ENCODE measurements around the gene DRAP1. TPM values are rescaled to one million over a fixed set of nuclear protein-coding genes. Genes with fewer than 3 reads are reported as not detected.

The DRAP1 gene
- total RNA-seq, 2 donors from 2014 or later, result 80.6 to 86.8 TPM

DNA sequence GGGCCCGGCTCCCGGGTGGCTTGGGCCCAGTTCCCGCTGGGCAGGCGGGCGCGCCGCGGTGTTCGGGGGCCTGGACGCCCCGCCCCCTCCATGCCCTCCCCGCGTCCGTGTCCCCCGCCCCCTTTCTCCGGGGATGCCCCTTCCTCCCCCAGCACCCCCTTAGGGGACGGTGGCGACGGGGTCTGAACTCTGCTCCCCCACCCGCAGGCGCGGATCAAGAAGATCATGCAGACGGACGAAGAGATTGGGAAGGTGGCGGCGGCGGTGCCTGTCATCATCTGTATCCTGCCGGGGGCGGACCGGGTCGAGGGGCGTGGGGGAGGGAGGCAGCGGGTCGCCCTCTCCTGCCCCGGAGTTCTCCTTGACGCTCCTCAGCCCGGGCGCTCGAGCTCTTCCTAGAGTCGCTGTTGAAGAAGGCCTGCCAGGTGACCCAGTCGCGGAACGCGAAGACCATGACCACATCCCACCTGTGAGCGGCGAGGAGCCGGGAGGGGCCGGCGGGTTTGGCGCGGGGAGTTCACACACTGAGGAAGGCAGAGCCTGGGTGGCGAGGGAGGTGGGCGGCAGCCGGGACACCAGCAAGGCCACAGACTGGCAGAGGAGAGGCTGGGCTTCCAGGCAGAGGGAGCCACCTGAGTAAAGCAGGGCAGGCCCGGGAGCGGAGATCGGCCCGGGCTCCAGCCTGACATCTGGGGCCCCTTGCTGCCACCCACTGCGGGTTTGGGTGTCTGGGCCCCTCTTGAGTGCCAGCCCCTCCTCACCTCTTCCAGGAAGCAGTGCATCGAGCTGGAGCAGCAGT is 546 bp downstream of the DRAP1 start:
- peak; percentile 74 for DNase-seq
- ATAC-seq, result peak; percentile 29 to 44
- intact Hi-C loops (cut with DNase I), result loop anchor here in 1 of 2 donors (5.0 kb wide), 1 partner anchor 43 kb away; the partner anchor contains the start of gene SART1

DNA sequence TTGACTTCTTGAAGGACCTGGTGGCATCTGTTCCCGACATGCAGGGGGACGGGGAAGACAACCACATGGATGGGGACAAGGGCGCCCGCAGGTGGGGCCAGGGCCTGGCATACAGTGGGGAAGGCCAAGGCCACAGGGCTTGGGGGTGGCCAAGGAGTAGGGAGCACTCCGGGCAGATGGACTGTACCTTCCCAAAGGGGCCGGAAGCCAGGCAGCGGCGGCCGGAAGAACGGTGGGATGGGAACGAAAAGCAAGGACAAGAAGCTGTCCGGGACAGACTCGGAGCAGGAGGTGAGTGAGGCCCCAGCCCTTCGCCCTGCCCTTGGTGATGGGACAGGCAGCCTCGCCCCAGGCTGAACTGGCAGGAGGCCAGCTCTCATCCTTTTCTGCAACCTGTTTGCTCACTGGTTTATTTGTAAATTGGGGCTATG is 1.2 kb downstream of the DRAP1 start:
- ATAC-seq, result no peak
- no peak for DNase-seq
- intact Hi-C loops (cut with DNase I), result no loop called here

DNA sequence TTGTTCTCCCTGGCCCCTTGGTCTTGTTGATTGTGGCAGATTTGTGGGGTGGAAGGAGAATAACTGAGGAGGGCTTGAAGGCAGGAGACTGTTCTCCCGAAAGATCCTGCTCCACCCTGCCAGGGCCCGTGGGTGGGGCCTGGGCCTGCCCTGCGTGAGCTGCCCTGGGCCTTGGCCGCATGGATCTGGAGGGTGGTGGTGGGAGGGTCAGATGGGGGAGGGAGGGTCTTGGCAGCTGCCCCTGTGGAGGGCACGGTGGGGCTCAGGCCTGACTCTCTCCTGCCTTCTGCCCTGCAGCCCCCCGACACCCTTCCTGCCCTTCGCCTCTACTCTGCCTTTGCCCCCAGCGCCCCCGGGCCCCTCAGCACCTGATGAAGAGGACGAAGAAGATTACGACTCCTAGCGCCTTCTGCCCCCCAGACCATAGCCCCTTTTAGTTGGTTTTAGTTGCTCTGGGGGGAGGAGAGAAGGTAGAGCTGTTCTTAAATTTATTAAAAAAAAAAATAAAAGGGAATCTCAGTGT is 1.9 kb downstream of the DRAP1 start:
- intact Hi-C loops (cut with DNase I), result no loop called here
- no peak for DNase-seq
- ATAC-seq, result no peak

DNA sequence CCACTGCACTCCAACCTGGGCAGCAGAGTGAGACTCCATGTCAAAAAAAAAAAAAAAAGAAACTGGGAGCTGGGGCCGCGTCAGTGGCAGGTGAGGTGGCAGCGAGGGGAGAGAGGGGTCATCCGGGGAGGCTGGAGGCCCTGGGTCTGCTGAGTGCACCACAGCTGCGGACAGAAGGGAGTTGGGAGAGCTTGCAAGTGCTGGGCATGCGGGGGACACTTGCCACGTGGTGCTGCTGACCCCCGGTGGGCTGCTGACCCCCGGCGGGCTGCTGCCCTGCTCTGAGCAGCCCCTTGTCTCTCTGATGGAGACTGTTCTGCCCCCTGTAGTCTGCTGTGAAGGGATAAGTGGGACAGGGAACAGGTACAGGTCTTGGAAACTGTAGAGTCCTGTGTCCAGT is 2.6 kb downstream of the DRAP1 start:
- intact Hi-C loops (cut with DNase I), result no loop called here
- DNase-seq (no peak), ATAC-seq (no peak)

DNA sequence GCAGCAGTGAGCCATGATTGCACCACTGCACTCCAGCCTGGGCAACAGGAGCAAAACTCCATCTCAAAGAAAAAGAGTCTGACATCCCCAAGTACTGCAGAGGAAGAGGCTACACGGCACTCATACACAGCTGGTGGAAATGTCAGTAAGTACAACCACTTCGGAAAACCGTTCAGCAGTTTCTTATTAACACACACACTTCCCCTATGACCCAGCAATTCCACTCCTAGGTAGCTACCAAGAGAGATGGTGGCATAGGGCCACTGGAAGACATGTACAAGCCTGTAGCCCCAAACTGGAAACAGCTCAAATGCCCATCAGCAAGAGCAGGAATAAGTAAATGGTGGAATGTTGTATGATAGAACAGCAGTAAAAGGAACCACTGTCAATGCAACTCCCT is 3.3 kb downstream of the DRAP1 start:
- intact Hi-C loops (cut with DNase I), result no loop called here
- ATAC-seq (no peak), DNase-seq (no peak)

DNA sequence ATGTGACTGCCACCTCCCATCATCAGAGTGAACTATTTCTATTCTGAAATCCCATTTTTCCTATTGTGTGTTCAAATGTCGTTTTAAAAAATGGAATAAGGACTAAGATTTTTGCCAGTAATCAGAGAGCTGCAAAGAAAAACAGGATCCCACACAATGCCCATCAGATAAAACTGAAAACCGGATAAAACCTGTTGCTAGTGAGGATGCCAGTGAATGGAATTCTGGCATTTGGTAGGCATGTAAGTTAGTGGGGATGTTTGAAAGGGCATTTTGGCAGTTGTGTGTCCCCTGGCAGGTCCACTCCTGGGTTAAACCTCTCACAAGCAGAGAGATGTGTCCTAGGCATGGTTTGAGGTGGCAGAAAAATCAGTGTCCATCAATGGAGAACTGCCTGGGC is 6.2 kb downstream of the DRAP1 start:
- no peak for ATAC-seq
- no peak for DNase-seq
- intact Hi-C loops (cut with DNase I), result no loop called here

DNA sequence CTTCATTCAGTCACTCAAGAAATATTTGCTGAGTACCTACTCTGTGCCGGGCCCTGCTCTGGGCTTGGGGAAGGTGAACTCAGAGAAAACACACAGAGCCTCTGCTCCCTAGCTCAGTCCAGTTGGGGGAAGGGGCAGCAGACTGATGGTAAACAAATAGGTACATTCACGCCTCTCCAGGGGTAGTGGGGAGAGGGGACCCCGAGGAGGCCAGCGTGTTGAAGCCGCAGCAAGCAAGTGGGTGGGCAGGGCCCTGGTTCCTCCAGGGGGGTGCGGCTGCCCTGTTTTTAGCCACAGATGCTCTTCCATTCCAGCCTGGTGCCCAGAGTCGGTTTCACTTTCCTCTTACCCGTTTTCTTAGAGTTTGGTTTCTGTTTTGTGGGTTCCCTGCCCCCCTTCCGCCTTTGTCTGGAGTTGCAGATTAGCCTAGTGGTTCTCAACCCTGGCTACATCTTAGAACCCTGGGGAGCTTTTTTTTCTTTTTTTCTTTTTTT is 8.7 kb downstream of the DRAP1 start:
- ATAC-seq (peak; percentile 24 to 39), DNase-seq (no peak)
- intact Hi-C loops (cut with DNase I), result no loop called here

DNA sequence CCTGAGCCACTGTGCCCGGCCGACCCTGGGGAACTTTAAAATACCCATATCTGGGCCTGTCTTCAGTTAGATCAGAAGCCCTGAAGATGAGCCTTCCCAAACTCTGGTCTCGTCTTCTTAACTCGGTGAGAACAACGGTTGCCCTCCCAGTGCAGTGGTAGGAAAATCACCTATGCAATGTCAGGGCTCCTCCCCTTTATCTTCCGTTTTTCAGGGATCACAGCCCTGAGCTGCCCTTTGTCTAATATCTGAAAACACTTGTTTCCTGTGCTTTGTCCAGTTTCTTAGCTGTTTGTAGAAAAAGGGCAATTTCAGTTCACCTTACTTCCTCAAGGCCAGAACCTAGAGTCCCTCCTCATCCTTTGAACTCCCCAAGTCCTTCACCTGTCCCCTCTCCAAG is 9.4 kb downstream of the DRAP1 start:
- intact Hi-C loops (cut with DNase I), result no loop called here
- DNase-seq (no peak), ATAC-seq (no peak)

DNA sequence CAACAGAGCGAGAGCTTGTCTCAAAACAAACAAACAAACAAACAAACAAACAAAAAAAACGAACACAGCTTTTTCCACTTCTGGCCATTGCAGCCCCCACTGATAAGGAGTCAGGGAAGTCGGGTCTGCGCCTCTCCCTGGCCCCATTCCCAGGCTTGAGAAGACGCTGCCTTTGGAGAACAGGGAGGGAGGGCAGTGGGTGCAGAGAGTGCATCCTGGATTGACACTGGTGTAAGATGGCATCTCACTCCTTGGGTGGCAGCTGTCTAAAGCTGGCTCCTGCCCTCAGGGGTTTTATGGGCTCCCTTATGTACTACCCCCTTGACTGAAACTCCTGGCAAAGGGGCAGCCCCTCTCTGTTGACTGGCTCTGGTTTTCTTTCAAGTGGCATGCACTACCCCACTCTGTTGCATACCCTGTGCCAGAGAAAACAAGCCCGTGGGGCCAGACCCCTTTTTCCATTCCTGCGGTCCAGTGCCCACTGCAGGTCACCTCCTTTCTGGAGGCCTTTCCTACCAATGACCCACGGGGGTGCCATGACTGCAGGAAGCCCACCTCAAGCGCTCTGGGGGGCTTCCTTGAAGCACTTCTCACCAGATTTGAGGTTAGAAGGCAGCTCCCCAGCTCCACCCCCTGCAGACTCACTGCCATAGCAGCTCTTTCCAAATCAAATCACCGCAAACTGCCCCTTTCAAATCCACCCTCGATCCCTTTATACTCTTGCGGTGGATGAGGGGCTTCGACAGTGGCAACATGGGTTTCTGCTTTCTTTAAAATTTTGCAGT is 12.7 kb downstream of the DRAP1 start:
- ATAC-seq, result no peak
- intact Hi-C loops (cut with DNase I), result no loop called here
- no peak for DNase-seq

DNA sequence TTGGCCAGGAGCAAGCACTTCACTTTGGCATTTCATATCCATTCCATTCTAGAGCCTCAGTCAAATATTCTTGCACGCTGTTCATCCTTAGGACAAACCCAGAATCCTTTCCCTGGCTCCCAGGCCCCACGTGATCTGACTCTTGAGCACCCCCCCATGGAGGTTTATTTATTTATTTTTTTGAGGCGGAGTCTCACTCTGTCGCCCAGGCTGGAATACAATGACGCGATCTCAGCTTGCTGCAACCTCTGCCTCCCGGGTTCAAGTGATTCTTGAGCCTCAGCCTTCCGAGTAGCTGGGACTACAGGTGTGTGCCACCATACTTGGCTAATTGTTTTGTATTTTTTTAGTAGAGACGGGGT is 13.3 kb downstream of the DRAP1 start:
- no peak for ATAC-seq
- intact Hi-C loops (cut with DNase I), result no loop called here

DNA sequence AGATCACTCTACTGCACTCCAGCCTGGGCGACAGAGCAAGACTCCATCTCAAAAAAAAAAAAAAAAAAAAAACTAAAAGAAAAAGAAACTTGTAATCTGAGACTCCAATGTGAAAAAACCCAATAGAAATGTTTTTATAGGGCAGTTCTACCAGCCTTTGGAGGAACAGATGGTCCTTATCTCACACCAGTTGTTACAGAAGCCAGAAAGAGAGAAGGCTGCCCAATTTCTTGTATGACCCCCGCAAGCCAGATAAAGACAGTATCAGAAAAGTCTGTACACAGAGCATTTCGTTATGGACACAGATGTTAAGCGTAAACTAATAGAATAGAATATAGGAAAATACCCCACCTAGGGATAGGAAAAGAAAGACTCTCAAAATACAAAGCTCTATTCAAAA is 14.8 kb downstream of the DRAP1 start:
- no peak for ATAC-seq
- DNase-seq, result no peak
- intact Hi-C loops (cut with DNase I), result no loop called here

More for the DNA sequence above, 13.3 kb downstream of the DRAP1 start:
- no peak for DNase-seq

DNA sequence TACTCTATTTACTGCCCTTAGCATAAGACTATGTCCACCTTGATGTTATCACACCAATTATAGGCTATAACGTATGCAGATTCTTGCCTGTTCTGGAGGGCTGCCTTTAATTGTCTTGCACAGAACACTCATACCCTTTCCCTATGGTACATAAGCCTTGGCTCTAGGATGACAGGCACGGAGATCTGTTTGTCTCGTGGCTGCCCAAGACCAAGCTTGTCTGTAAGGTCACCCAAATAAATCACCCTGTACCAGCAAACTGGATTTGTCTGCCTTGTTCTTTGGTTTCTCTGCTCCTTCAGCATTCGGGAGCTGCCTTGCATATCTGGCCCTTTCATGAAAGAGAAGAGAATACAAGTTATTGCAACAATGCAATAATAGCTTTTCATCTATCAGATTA is 18.5 kb downstream of the DRAP1 start:
- intact Hi-C loops (cut with DNase I), result no loop called here
- DNase-seq (no peak), ATAC-seq (no peak)

DNA sequence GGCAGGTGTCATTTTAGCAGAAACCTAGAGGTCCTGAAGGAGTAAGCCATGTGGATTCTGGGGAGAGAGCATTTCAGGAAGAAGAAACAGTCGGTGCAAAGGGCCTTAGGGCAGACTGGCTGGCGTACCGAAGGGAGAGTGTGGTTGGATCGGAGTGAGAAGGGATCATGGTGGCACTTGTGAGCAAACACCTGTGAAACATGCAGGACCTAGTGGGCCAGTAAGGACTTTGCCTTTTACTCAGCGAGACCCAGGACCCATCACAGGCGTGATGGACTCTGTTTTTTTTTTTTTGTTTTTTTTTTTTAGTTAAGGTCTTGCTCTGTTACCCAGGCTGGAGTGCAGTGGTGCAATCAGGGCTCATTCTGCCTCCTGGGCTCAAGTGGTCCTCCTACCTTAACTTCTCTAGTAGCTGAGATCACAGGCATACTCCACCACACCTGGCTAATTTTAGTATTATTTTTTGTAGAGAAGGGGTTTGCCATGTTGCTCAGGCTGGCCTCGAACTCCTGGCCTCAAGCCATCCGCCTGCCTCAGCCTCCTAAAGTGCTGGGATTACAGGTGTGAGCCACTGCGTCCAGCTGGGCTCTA is 22.6 kb downstream of the DRAP1 start:
- ATAC-seq, result no peak
- no peak for DNase-seq
- intact Hi-C loops (cut with DNase I), result no loop called here

DNA sequence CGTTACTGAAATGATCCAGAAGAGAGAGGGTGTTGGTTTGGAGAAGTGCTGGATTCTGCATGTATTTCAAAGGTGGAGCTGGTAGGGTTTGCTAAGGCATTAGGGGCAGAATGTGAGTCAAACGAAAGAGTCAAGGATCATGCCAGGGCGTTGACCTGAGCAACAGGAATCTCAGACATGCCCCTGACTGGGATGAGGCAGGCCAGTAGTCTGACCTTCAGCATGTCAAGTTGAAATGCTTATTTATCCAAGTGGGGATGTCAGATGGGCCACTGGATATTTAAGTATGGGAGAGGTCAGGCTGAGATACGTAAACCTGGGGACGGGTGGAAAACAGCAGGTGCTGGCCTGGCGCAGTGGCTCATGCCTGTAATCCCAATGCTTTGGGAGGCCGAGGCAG is 23.3 kb downstream of the DRAP1 start:
- ATAC-seq (no peak), DNase-seq (no peak)
- intact Hi-C loops (cut with DNase I), result no loop called here

DNA sequence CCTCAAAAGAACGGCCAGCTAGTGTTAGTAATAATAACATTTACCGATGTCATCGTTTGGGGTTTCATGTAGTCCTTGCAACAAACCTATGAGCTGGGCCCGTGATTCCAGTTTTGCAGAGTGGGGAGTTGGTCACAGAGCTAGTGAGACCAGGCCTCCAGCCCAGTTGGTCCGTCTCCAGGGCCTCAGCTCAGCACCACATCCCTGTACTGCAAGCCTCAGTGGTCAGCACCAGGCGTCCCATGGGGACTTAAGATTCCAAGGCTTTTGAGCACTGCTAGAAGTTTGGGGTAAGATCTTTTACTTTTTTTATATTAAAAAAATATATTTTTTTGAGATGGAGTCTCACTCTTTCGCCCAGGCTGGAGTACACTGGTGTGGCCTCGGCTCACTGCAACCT is 25.0 kb downstream of the DRAP1 start:
- DNase-seq, result no peak
- intact Hi-C loops (cut with DNase I), result no loop called here
- ATAC-seq, result no peak

DNA sequence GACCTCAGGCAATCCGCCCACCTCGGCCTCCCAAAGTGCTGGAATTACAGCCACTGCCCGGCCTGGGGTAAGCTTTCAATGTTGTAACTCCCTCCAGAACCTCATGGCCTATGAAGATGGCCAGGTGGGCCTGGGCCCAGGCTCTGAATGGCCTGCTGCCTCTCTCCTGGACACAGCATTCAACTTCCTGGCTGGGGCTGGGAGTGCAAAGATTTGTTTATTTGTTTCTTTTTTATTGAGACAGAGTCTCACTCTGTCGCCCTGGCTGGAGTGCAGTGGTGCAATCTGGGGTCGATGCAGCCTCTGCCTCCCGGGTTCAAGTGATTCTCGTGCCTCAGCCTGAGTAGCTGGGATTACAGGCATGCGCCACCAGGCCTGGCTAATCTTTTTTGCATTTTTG is 25.5 kb downstream of the DRAP1 start:
- DNase-seq (no peak), ATAC-seq (no peak)
- intact Hi-C loops (cut with DNase I), result no loop called here

DNA sequence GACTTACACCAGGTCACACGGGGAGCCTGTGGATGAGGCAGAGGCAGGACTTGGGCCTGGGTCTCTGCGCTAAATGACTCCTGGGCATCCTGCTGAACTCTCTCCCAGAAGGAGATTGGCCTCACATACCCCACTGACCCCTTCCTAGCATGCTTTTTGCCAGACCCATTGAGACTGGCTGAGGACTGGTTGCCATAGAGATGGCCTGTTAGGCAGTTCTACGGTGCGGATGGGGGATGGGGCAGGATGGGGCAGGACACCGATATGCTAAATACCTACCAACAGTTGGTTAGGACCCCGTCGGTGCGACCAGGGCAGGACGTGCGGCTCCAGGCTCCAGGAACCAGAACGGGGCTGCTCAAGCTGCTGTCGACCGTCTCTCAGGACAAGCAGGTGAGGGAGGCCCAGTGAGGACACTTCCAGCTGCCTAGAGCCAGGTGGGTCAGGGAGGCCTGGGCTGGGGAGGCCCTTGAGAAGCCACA is 26.2 kb downstream of the DRAP1 start, which contains the start of gene TSGA10IP:
TSS of gene TSGA10IP (plus strand) at position 51 of the 482 bp plus-strand sequence. CDS start at position 247, 196 bp downstream.
- ATAC-seq, result no peak
- no peak for DNase-seq
- intact Hi-C loops (cut with DNase I), result no loop called here

DNA sequence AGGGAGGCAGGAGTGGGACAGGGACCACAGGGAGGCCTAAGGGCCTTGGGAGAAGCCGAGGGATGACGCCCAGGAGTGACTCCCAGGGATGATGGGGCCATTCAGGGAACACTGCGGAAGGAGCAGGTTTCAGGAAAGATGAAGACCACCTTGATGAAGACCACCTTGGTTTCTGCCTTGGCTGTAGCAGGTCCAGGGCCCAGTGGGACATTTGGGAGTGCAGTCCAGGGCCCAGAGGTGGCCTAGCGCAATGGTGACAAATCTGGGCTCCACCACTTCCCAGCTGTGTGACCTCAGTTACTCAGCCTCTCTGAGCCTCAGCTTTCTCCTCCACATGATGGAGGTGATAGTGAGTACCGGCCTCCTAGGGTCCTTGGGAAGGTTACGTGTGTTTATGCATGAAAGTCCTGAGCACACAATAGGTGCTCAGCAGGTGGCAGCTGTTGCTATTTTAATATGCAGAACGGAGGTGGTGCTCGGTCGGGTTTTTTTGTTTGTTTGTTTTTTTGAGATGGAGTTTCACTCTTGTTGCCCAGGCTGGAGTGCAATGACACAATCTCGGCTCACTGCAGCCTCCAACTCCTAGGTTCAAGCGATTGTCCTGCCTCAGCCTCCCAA is 26.8 kb downstream of the DRAP1 start:
- ATAC-seq (no peak), DNase-seq (no peak)
- intact Hi-C loops (cut with DNase I), result no loop called here

DNA sequence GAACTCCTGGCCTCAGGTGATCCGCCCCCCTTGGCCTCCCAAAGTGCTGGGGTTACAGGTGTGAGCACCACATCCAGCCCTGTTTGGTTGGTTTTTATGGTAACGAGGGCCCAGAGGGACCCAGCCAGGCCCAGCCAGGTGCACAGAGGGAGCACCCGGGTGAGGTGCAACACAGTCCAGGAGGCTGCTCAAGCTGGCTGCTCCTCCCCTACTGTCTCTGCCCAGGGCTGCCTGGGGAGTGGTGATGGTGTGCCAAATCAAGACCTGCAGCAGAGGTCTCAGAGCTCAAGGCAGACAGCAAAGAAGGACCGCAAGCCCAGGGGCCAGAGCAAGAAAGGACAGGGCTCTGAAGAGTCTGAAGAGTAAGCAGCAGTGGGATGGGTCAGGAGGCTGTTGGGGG is 27.4 kb downstream of the DRAP1 start:
- ATAC-seq (no peak), DNase-seq (no peak)
- intact Hi-C loops (cut with DNase I), result no loop called here
